Breast epithelium (tissue), 4 donors: Measurements from ENCODE around the gene RAP1GAP2. TPM values are rescaled to one million over a fixed set of nuclear protein-coding genes. Genes with fewer than 3 reads are reported as not detected.

Source experiments
- DNase-seq, 2 donors: peaks; one replicate each; pipeline ENCODE4 v3.0.0-alpha.2; 2019; ENCODE audit warnings: low spot score in 2 of 2
- H3K27ac ChIP-seq, 2 donors: fragments of 200-600 bp; sonication (generic) in 1 of 2; one replicate each; pipeline ENCODE4 v1.5.1; 2016 to 2019; ENCODE audit warnings: mild to moderate bottlenecking in 1 of 2
- H3K27me3 ChIP-seq, 2 donors: fragments of 200-600 bp; sonication (generic) in 1 of 2; one replicate each; pipeline versions ENCODE4 v1.5.1 to v1.6.0; 2017 to 2019; ENCODE audit warnings: control low read depth in 1 of 2, mild to moderate bottlenecking in 1 of 2
- H3K36me3 ChIP-seq: fragments of 200-600 bp; one replicate; pipeline ENCODE4 v1.5.1; 2019
- H3K4me1 ChIP-seq, 2 donors: fragments of 200-600 bp; sonication (generic); one replicate each; pipeline ENCODE4 v1.5.1; 2016 to 2019; ENCODE audit warnings: control low read depth in 1 of 2
- H3K4me3 ChIP-seq, 3 donors: fragments of 200-600 bp; sonication (generic); 1 replicate in 2 of 3; 2 replicates in 1 of 3; pipeline ENCODE4 v1.5.1; 2016 to 2019; ENCODE audit warnings: mild to moderate bottlenecking in 3 of 3, moderate library complexity in 2 of 3
- H3K9me3 ChIP-seq, 2 donors: fragments of 200-600 bp; sonication (generic) in 1 of 2; one replicate each; pipeline ENCODE4 v1.5.1; 2016 to 2019; ENCODE audit warnings: control low read depth in 1 of 2
- CTCF ChIP-seq, 3 donors: fragments of 450-650 bp; IDR thresholded peaks; one replicate each; pipeline ENCODE4 v1.5.1; 2016 to 2017; ENCODE audit warnings: antibody characterized with exemption in 3 of 3, mild to moderate bottlenecking in 3 of 3, moderate library complexity in 3 of 3
- POLR2A ChIP-seq: fragments of 450-650 bp; IDR thresholded peaks from one replicate; pipeline ENCODE4 v1.6.1; 2016; ENCODE audit warnings: antibody characterized with exemption, mild to moderate bottlenecking, moderate library complexity
- POLR2AphosphoS5 ChIP-seq, 3 donors: sonication (generic); formaldehyde crosslinking; IDR thresholded peaks; one replicate each; pipeline ENCODE4 v1.6.1; 2017; ENCODE audit warnings: antibody characterized with exemption in 3 of 3
- intact Hi-C: fragments of 100-400 bp; cut with DNase I; formaldehyde crosslinking; loops from one replicate; pipeline ENCODE4 v1.15.1; 2023; ENCODE audit warnings: low total_unique reads
- total RNA-seq, 3 donors: library from RNA; depleted of rRNA; stranded (reverse); fragments of >200 nt; gene quantifications; one replicate each; pipeline ENCODE4 v1.1.0, GENCODE V29; 2016

Gene RAP1GAP2
- total RNA-seq, 3 donors from 2014 or later, result 5.3 to 23.4 (median 10.8) TPM

GRCh38 chr17:2916461-2916860, 120.2 kb downstream of the RAP1GAP2 start:
- TF ChIP-seq POLR2A, result no peak
- no peak for TF ChIP-seq CTCF (IDR thresholded peaks at IDR 0.05)
- no peak for TF ChIP-seq POLR2AphosphoS5 (IDR thresholded peaks at IDR 0.05)
- Histone ChIP-seq H3K27me3 (no peaks in the 10 kb centered on the region), H3K4me3 (no peak overlapping the region), H3K27ac (no peak overlapping the region), H3K9me3 (no peaks in the 10 kb centered on the region), H3K4me1 (no peaks in the 10 kb centered on the region), H3K36me3 (no peaks in the 10 kb centered on the region)
- intact Hi-C loops, result no loop called here
- DNase-seq, result no peak

- H3K27me3 ChIP-seq, result no peaks in the 10 kb centered on the region
- no peak for TF ChIP-seq POLR2AphosphoS5 (IDR thresholded peaks at IDR 0.05)
- no peak for TF ChIP-seq POLR2A
- H3K27ac ChIP-seq, result no peak overlapping the region
- no peaks in the 10 kb centered on the region for H3K36me3 ChIP-seq
- intact Hi-C loops, result no loop called here
- no peaks in the 10 kb centered on the region for H3K4me1 ChIP-seq
- no peak overlapping the region for H3K4me3 ChIP-seq
- no peak for DNase-seq
- H3K9me3 ChIP-seq, result no peaks in the 10 kb centered on the region
Observed at GRCh38 chr17:2921443-2921842, 125.2 kb downstream of the RAP1GAP2 start.

- Histone ChIP-seq H3K9me3 (no peaks in the 10 kb centered on the region), H3K4me1 (no peaks in the 10 kb centered on the region), H3K27me3 (no peaks in the 10 kb centered on the region), H3K27ac (no peak overlapping the region), H3K36me3 (no peaks in the 10 kb centered on the region), H3K4me3 (peak overlapping the region in 1 of 3 donors; percentile 4)
- intact Hi-C loops, result no loop called here
- no peak for DNase-seq
- TF ChIP-seq POLR2A (no peak), POLR2AphosphoS5 (IDR thresholded peaks at IDR 0.05) (no peak), CTCF (IDR thresholded peaks at IDR 0.05) (no peak)
Observed at GRCh38 chr17:2924211-2924610, 128.0 kb downstream of the RAP1GAP2 start.

- Histone ChIP-seq H3K9me3 (no peaks in the 10 kb centered on the region), H3K27ac (peak overlapping the region in 1 of 2 donors; percentile 68), H3K36me3 (no peaks in the 10 kb centered on the region), H3K4me1 (no peaks in the 10 kb centered on the region), H3K27me3 (no peaks in the 10 kb centered on the region), H3K4me3 (no peak overlapping the region)
- DNase-seq, result no peak
- intact Hi-C loops, result no loop called here
- TF ChIP-seq POLR2A (no peak), CTCF (IDR thresholded peaks at IDR 0.05) (no peak), POLR2AphosphoS5 (IDR thresholded peaks at IDR 0.05) (no peak)
Observed at GRCh38 chr17:2925011-2925410, 128.8 kb downstream of the RAP1GAP2 start.

- TF ChIP-seq POLR2AphosphoS5 (IDR thresholded peaks at IDR 0.05), result no peak
- no peak for TF ChIP-seq CTCF (IDR thresholded peaks at IDR 0.05)
- no peak for TF ChIP-seq POLR2A
- no peaks in the 10 kb centered on the region for H3K36me3 ChIP-seq
- peak; percentile 73 to 79 for DNase-seq
- peak overlapping the region; percentile 68 to 83 for H3K27ac ChIP-seq
- no peaks in the 10 kb centered on the region for H3K9me3 ChIP-seq
- no peak overlapping the region for H3K4me3 ChIP-seq
- no peaks in the 10 kb centered on the region for H3K27me3 ChIP-seq
- no peaks in the 10 kb centered on the region for H3K4me1 ChIP-seq
- intact Hi-C loops, result no loop called here
Observed at GRCh38 chr17:2926019-2926650, 129.9 kb downstream of the RAP1GAP2 start.
